Measurements from ENCODE around the gene KCNQ4.

The KCNQ4 gene

DNA sequence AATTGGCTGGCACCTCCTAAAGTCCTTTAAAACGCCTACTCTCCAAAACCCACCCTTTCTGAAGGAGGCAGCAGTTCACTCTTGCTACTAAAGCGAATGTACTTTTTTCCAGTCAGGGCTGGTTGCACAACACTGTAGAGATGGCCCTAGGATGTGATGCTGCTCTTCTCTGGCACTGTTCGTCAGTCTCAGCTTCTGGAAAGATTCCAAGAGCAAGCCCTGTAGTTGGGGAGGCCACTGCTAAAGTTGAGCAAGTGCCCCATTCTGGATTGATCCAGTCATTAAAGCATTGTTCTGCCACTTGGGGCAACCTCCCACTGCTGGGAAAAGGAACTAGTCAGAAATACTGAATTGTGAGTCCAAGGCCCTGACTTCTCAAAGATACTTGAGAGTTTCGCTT is 28.5 kb upstream of the KCNQ4 start:
- peak; percentile 36 to 66 for DNase-seq

DNA sequence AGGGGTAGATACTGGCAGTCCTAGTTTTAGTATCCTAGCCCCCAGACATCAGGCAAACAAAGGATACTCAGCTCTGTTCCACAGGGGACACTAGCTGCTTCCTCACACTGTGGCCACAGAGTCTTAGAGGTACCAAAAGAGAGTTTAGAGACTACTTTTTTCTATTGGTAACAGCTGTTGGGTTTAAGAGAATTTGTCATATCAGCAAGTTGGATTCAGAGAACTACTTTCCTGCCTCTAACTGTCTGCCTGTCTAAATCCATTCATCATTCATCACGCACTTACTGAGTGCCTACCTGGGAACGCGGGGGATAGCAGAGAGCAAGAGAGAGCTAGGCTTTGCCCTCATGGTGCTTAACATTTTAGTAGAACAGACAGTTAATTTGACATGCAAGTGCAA is 27.1 kb upstream of the KCNQ4 start:
- DNase-seq = no peak

DNA sequence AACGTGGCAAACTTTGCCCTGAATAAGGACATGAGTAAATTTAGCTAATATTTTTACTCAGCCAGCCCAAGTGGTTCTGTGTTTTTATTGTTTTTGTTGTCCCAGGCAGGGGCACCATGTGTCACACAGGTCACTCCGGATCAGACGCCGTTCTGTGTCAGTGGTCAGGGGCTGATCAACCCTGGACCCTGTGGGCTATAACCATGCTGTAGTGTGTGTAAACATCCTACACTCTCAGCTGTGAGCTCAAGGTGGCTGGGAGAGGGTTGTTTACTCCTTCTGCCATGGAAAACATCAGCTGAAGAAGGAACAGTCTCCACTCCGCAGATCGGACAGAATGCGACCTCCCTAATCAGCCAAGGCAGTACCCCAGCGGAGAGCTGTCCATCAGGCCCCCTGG is 26.5 kb upstream of the KCNQ4 start:
- no peak for DNase-seq

DNA sequence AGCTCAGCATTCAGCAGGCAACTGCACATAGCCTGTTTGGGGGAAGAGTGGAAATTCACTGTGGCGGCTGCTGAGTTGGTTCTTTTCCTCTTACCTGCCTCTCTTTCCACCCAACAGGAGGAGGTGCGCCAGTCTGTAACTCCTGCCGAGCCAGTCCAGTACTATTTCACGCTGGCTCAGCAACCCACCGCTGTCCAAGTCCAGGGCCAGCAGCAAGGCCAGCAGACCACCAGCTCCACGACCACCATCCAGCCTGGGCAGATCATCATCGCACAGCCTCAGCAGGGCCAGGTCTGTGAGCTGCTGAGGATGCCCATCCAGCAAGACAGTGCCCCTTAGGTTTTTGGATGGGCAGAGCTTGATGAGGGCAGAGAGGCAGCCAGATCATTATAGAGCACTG is 25.6 kb upstream of the KCNQ4 start:
- no peak for DNase-seq

DNA sequence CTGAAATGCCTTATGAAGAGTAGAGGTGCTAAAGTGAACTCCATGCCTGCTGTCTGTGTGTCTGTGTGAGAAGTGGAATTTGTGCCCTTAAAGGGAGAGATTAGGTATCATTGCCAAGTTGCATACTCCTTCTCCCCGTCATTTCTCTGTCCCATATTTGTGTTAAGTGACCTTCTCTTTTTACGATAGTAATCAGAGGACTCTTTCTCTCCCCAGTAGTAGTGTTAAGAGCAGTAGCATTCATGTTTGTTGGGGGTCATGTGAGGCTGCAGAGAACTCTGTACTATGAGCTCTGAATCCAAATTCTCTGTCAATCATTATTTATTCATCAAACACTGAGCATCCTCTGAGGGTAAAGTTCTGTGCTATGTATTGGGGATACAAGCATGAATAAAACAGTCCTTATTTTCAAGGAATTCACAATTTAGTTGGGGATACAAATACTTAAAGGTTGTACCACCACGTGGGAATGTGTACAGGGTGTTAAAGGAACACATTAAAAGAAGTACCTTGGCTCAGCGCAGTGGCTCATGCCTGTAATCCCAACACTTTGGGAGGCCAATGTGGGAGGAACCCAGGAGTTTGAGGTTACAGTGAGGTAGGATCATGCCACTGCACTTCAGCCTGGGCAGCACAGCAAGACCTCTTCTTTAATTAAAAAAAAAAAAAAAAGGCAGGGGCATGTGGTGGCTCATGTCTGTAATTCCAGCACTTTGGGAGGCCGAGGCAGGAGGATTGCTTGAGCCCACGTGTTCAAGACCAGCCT is 24.8 kb upstream of the KCNQ4 start:
- no peak for DNase-seq

DNA sequence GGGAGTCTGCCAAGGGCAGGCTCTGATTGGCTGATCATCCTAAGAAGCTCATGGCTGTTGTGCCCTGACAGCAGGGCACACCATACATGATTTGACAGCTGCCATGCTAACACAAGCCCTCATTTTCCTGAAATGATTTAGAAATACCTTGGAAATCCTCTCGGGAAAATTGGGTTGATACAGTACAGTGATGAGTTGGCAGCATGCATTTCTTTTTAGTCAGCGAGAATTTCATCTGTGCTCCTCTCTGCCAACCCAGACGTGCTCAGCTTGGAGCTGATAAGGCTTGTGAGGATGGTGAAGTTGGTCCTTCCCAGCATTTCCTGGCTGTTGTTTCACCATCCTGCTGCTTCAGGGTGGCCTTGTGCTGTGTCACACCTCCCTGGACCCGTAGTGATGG is 22.6 kb upstream of the KCNQ4 start:
- no peak for DNase-seq

DNA sequence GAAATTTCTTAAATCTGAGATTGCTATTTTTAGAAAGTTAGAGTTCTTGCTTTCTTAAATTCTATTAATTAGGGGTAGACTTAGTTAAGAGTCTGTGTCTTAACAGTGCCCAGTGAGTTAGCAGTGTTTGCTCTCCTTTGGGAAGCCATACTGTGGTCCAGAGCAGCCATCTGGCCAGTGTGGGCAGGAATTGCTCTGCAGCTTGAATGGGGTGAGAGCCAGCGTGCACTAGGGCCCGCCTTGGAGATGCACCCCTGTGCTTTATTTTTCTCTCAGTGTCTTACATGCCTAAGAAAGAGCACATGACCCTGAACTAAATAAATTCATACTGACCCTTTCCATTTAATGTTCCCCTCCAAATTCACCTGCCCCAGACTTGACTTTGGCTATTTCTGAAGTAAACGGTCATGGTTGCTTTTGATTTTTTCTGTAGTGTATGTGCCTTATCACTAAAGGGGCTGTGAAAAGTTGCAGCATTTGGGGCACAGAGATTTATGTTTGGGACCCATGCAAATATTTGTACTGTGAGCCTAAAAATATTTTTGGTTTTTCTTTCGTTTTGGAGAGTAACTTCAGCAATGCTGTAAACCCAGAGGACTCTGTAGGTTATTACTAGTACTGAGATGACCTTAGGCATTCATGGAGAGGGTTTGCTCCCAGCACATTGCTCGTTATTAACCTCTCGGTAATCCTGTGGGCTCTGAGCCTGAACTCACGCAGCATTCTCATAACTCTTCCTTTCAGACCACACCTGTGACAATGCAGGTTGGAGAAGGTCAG is 21.3 kb upstream of the KCNQ4 start:
- DNase-seq = no peak

DNA sequence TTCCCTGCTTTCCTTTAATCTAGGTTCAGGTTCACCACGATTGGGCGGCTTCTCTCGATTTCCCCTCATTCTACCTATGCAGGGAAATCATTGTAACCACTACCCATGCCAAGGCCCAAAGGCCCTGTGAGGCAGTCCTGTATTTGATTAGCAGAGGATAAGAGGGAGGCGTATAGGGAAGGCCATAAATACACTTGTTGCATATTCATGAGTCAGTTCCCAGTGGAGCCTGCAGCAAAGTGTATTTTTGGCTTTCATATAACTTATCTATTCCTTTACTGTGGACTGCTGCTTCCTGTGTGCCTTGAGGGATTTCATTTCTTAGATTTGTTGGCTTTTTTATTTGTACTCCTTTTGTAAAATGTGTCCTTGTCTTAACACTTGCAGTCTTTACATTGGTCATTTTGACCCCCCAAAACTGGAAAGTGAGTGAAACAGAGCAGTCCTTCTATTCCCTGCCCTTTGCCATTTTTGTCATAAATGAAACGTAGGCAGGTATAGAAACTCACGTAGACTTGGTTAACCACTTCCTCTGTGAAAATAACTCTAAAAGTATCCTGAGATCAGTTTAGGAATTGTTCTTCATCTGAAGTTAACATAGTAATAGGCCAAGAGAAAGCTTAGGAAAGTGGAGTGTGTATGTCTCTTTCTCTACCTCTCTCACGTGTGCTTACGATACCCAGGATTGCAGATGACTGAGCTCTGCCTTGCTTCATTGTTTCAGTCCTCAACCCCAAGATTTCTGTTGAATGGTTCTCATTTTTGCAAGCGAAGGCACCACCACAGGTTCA is 19.6 kb upstream of the KCNQ4 start:
- no peak for DNase-seq

DNA sequence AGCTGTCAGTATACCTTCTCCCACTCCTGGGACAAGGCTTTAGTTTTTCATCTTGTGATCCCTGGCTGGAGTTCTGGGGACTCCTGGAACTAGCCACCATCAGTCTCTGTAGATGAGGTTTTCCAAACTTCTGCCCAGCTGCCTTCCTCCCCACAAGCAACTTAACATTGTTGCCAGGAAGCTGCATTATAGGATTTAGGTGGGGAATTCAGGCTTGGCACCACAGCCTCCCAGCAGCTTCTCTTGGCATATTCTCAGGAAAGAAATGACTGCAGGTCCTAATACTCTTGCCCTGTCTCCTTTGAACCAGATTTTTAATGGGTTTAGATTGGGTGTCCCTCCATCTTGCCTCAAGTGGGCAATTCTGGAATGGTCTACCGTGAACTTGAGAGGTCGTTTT is 18.6 kb upstream of the KCNQ4 start:
- DNase-seq = no peak

DNA sequence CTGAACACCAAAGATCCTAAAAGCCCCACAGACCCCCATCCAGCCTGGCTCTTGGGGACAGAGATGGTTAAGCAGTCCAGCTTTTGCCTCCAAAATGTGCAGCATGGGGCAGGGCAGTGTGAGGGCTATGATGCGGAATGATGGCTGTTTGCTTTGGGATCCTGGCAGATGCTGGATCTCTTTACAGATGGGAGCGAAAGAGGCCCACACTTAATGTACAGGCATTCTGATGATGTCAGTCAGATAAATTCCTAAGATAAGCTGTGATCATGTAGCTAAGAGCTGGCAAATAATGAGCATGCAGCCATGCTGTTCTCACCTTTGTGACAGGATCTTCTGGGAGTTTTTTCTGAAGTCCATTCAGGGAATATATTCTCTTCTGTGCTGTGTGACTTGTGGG is 17.6 kb upstream of the KCNQ4 start:
- no peak for DNase-seq

DNA sequence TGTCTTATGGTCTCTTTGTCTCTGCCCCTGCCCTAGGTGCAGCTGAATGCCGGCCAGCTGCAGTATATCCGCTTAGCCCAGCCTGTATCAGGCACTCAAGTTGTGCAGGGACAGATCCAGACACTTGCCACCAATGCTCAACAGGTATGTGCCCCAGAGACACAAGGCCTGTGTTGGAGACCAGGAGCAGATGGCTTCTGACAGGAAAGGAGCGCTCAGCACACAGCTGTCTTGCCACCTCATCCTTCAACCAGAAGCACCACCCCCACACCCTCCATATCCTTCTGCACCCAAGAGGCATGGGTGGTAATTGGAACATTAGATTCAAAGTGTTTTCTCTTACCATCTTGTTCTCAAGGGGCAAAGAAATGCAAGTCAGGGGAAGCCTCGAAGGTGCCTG is 17.0 kb upstream of the KCNQ4 start:
- no peak for DNase-seq

DNA sequence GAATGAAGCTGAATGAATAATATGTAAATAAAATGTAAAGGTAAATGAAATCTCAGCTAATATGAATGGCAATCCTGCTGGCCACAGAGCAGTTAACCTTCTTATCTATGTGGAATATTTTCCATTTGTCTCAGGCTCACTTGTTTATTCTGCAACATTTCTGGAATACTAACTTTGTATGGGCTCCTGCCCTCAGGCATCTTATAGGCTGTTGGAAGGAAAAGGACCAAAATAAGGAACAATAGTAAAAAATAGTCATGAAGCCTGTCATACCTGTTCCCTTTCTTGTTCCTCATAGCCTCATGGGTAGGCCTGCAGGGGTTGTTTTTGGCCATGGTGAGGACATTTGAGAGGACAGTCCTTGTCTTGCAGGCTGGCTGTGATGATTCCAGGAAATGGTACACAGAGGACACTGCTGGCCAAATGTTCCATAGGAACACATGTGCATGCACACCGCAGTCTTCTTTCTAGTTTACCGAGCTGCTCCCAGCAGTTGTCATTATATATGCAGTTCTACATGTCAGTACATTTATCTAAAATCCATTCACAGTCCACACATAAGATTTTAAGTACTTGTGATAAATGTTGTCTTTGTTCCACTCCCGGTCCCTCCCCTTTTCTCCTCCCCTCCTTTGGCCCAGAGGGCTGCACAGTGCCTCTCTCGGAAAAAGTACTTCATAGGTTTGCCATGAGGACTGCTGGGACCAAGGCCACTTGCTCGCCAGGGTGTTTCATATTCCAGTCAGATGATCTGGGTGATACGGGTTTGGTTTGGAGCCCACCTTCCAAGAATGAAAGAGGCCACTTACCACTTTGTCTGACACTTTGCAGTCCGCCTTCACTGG is 15.2 kb upstream of the KCNQ4 start:
- DNase-seq = no peak

DNA sequence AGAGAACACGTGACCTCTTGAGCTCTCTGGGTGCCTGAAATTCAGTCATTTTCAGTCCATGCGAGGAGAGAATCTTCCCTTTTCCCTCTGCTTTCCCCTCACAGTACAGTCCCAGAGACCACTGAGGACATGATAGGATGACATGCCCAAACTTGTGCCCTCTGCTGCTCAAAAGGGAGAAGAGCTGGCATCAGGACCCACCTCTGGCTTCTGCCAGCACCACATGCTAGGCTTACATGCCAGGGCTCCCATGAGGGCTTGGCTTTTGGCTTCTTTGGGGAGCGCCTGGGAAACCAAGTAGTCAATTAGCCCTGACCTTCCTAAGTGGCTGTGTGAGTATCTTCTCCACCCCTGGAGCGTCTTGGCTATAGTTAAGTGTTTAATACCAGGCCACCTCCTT is 13.8 kb upstream of the KCNQ4 start:
- peak in 1 of 2 donors; percentile 6 for DNase-seq

DNA sequence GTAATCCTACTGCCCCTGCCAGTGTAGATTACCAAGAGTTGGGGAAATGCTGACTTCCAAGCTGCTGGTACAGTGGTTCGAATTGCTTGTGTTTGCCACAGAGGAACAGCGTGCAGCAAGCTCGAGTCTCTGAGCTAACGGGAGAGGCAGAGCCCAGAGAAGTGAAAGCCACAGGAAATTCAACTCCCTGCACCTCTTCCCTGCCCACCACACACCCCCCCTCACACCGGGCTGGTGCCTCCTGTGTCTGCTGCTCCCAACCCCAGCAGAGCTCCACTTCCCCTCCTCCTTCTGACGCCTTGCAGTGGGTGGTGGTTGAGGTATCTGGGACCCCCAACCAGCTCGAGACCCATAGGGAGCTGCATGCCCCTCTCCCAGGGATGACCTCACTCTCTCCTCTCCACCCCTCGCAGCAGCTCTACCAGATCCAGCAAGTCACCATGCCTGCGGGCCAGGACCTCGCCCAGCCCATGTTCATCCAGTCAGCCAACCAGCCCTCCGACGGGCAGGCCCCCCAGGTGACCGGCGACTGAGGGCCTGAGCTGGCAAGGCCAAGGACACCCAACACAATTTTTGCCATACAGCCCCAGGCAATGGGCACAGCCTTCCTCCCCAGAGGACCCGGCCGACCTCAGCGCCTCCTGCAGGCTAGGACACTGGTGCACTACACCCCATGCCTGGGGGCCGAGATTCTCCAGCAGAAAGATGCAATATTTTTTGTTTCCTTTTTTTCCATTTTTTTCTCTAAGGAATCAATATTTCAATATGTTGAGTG is 13.1 kb upstream of the KCNQ4 start:
- DNase-seq = no peak

DNA sequence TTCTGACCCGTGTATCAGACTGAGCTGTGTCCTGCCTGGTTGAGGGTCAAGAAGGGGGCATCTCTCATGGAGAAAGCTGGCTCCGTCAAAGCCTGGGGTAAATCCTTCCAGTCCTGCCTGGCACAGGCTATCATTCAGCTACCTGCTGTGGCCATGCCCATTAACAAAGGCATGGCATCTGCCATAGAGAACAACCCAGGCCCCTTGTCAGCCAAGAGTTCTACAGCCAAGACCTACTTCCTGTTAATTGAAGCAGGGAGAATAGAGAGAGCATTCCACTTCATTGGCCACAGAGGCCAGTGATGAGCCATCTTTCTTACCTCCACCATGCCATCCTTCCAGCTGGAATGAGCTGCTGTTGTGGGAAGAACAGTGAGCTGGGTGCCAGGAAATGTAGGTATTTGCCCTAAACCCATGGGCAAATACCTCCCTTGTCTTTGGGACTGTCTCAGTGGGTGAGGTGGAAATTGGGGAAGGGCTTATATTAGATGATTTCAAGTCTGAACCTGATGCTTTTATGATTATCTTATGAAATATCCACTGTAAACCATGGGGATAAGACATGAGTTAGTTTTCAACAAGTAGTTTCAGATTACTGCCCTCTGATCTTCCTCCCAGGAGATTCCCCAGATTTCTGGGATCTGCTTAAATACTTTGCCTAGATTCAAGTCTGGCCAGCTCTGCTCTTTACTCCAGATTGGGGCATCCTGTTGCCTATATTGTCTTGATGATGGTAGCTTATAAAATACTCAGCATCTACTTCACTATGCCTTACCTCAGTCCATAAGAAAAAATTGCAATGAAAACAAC is 11.2 kb upstream of the KCNQ4 start:
- DNase-seq = no peak

DNA sequence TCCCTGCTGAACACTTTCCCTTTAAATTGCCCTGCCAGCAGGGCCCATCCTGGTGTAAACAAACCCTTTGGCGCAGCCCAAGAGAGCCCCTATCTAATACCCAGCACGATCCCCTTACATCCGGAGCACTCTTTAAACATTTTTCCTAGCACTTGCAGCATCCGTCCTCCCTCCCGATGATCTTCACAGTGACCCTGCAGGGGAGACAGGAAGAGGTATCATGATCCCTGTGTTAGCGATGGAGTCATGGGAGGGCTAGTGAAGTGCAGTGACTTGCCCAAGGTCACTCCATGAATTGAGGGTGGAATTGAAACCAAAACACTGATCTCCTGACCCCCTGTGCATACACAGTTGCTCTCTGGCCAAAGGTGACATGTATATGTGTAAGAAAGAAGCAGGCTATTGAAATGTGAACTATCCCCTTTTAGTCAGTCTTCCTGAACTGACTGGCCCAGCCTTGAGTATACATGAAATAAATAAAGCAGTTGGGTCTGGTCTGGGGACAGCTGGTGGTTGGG is 9.8 kb upstream of the KCNQ4 start:
- no peak for DNase-seq

DNA sequence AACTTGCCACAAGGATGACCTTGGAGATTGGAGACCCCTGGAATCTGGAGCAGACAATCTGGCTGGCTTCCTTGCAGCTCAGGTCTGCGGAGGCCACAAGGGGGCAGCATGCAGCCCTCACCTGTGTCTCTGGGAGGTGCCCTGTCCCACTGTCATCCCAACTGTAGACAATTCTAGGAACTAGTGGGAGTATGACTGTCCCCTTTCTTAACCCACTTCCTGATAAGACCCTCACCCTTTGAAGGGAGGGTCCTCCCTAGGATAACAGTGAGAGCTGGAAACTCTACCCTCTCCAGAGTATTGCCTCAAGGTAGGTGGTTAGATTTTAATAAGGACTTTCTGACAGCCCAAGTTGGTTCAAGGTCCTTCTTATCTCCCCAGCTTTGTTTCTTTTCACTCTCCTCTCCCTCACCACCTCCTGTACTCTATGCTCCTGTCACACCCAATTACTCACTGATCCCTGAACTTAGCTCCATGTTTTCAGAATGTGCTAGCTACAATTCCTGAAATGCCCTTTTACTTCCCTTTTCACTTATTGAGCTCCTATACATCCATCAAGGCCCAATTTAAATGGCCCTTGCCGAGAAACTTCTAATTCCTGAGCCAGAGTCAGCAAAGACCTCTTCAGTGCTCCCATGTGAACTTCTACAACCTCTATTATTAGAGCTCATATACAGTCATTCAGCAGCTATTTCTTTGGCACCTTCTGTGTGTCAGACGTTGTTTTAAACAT is 9.2 kb upstream of the KCNQ4 start:
- DNase-seq = peak; percentile 15 to 18

DNA sequence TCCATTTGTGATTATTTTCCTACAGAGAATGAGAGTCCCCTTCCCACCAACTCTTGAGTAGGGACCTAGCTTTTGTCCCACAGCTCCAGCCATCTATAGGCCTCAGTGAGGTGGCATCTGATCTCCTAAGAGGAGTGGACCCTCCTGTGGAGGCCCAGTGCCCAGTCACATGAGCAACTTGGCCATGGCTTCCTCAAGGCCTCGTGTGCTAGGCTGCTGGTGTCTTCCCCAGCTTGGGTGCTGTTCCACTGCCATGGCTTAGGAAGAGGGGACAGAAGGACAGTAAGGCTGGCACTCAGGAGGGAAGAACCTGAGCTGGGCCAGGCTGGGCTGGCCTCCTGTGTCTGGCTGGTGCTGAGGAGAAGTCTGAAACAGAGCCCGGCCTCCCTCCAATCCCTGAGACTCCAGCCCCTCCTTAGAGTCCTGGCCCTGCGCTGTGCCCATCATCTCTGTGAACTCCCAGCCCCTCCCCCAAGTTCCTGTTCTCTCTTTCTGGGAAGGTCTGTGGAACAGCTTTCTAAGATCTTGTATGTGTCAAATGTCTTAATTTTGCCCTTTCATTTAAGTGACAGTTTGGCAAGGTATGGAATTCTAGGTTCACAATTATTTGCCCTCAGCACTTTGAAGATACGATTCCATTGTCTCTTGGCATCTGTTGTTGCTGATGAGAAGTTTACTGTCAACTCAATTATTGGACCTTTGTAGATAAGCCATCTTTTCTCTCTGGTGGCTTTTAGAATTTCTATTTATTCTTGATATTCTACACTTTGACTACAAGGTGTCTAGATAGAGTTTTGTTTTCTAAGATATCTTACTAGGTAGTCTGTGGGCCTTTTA is 7.1 kb upstream of the KCNQ4 start:
- no peak for DNase-seq
